WERI-Rb-1 (cell line): ENCODE data around the gene TCTN3.
A peak's percentile ranks its signal among the peaks of the same experiment; 100 is the strongest.
"Not testable (repeated sequence)": the region's sequence is repeated elsewhere in the genome, so short reads cannot be mapped to it uniquely, and the experiment has no call there.

Experiments
- DNase-seq: peaks from one replicate; pipeline ENCODE4 v3.0.0-alpha.2; 2020
- H3K27ac ChIP-seq: fragments of 250-450 bp; sonication (Bioruptor Pico); 2 replicates; pipeline ENCODE4 v1.5.1; 2020; ENCODE audit warnings: mild to moderate bottlenecking, moderate library complexity
- H3K27me3 ChIP-seq: fragments of 250-450 bp; sonication (Bioruptor Pico); 2 replicates; pipeline ENCODE4 v1.5.1; 2021; ENCODE audit warnings: mild to moderate bottlenecking, low read depth, moderate library complexity; ENCODE audit not compliant: insufficient read depth, severe bottlenecking
- H3K36me3 ChIP-seq: fragments of 250-450 bp; sonication (Bioruptor Pico); 2 replicates; pipeline ENCODE4 v1.5.1; 2020; ENCODE audit warnings: mild to moderate bottlenecking, moderate library complexity
- H3K4me3 ChIP-seq: 2 replicates; pipeline ENCODE4 v1.5.1; 2011; ENCODE audit warnings: low read depth, mild to moderate bottlenecking, control low read depth, low read length
- H3K9me3 ChIP-seq: fragments of 250-450 bp; sonication (Bioruptor Pico); 2 replicates; pipeline ENCODE4 v1.5.1; 2021; ENCODE audit warnings: mild to moderate bottlenecking, moderate library complexity; ENCODE audit not compliant: severe bottlenecking
- TF ChIP-seq, protein P1 (sequence below): IDR thresholded peaks from 2 replicates; pipeline ENCODE4 v1.5.1; 2011; ENCODE audit warnings: low read depth, mild to moderate bottlenecking, control low read depth, inconsistent platforms, low read length

The TCTN3 gene, protein sequence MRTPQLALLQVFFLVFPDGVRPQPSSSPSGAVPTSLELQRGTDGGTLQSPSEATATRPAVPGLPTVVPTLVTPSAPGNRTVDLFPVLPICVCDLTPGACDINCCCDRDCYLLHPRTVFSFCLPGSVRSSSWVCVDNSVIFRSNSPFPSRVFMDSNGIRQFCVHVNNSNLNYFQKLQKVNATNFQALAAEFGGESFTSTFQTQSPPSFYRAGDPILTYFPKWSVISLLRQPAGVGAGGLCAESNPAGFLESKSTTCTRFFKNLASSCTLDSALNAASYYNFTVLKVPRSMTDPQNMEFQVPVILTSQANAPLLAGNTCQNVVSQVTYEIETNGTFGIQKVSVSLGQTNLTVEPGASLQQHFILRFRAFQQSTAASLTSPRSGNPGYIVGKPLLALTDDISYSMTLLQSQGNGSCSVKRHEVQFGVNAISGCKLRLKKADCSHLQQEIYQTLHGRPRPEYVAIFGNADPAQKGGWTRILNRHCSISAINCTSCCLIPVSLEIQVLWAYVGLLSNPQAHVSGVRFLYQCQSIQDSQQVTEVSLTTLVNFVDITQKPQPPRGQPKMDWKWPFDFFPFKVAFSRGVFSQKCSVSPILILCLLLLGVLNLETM

DNA sequence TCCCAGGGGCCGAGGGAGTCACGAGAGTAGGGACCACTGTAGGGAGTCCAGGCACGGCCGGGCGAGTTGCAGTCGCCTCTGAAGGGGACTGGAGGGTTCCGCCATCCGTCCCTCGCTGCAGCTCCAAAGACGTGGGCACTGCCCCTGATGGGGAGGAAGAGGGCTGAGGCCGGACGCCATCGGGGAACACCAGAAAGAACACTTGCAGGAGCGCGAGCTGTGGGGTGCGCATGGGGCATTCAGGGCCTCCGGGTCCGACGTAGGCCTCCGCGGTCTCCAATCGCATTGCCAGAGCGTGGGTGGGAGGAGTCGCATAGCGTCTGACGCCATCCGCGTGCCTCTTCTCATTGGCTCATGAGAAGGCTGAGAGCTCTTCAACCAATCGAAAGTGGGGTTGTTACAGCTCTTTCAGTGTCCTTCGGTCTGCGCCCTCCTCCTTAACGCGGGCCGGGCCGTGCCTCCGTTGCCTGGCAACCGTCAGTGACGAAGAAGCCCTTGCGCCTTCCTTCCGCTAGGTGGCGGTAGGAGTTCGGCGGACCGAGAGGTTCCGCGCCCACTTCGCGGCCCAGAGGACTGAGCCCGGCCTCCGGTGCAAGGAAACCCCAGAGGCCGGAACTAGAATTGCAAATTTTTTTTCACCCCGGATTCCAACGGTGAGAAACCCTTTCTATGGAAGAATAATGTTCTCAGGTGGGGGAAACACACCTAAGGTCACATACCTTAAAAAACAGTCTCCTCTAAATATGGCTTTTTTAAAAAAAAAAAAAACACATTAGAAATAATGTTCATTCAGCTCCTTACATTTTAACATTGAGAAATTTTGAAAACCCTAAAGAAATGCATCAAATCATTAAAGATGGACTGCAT lies at the start of gene TCTN3:
Gene TCTN3 (minus strand): TSS at position 260 of the 867 bp plus-strand sequence. CDS start 28 bp downstream, at position 232.
- no peaks in the 10 kb centered on the region for H3K27me3 ChIP-seq
- peaks cover 23% of the 10 kb centered on the region for H3K36me3 ChIP-seq
- TF ChIP-seq, protein P1, sequence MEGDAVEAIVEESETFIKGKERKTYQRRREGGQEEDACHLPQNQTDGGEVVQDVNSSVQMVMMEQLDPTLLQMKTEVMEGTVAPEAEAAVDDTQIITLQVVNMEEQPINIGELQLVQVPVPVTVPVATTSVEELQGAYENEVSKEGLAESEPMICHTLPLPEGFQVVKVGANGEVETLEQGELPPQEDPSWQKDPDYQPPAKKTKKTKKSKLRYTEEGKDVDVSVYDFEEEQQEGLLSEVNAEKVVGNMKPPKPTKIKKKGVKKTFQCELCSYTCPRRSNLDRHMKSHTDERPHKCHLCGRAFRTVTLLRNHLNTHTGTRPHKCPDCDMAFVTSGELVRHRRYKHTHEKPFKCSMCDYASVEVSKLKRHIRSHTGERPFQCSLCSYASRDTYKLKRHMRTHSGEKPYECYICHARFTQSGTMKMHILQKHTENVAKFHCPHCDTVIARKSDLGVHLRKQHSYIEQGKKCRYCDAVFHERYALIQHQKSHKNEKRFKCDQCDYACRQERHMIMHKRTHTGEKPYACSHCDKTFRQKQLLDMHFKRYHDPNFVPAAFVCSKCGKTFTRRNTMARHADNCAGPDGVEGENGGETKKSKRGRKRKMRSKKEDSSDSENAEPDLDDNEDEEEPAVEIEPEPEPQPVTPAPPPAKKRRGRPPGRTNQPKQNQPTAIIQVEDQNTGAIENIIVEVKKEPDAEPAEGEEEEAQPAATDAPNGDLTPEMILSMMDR = peak; percentile 97
- no peaks in the 10 kb centered on the region for H3K9me3 ChIP-seq
- peak within 1 kb of the TSS; percentile 71 for H3K4me3 ChIP-seq
- H3K27ac ChIP-seq = peak within 1 kb of the TSS; percentile 50
- peak; percentile 97 for DNase-seq

DNA sequence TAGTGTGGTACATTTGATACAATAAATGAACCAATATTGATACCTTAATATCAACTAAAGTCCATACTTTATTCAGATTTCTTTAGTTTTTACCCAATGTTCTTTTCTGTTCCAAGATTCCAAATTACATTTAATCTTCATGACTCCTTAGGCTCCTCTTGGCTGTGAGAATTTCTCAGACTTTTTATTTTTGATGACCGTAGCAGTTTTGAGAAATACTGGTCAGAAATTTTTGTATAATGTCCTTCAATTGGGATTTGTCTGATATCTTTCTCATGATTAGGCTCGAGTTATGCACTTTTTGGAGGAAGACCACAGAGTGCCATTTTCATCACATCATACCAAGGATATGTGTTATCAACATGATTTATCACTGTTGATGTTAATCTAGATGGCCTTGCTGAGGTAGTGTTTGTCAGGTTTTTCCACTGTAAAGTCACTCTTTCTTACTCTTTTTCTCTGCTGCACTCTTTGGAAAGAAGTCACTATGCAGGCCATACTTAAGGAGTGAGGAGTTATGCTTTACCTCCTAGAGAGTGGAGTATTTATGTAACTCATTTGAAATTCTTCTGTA lies 49.3 kb upstream of the TCTN3 start:
- TF ChIP-seq, protein P1 = no peak
- Histone ChIP-seq H3K4me3 (no peak overlapping the region), H3K9me3 (no peaks in the 10 kb centered on the region), H3K27me3 (no peaks in the 10 kb centered on the region), H3K36me3 (no peaks in the 10 kb centered on the region), H3K27ac (no peak overlapping the region)
- DNase-seq = no peak

DNA sequence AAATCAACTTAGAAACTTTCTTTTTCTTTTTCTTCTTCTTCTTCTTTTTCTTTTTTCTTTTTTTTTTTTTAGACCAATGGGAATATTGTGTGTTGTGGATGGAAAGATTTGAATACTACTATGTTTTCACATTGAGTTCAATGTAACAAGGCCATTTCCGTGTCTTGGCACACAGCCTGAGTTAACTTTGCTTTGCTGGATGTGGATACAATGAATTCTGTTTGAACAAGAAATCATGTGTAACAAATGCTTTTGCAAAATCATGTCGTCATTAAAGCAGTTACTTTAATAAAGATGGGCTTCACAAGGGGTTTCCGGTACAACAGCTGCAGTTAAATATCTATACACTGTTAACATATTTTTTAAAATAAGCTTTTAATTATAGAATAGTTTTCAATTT lies 48.8 kb upstream of the TCTN3 start:
- Histone ChIP-seq H3K4me3 (no peak overlapping the region), H3K9me3 (no peaks in the 10 kb centered on the region), H3K36me3 (no peaks in the 10 kb centered on the region), H3K27me3 (no peaks in the 10 kb centered on the region), H3K27ac (no peak overlapping the region)
- DNase-seq = no peak
- TF ChIP-seq, protein P1 = no peak

DNA sequence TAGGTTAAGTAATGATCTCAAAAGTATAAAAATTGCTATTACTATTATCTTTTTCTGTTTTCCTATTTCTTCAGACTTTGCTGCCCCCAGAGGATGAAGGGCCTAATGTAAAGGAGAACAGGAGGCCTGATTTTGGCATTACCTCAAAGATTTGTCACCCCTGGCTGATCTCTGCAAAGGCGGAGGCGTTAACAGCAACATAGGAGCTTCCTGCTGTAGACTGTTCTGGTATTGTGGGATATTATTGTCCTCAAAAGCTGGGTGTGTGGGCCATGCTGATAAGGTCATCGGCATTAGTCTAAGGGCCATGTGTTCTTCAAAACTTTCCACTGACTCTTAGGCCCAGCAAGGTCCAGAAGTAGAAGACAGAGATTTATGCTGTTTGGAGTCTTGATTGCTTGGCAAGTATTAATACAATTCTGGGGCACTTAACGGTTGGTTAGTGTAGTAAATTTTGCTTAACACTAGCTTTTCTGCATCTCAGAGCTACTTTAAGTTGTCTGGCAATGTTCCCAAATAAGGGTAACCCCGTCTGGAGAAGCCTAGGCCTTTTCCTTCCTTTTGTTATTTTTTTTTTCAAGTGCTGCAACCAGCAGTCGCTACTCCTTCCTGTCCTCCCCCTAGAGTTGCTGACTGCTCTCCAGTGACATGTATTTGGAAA lies 48.2 kb upstream of the TCTN3 start:
- TF ChIP-seq, protein P1 = no peak
- no peak for DNase-seq
- no peak overlapping the region for H3K27ac ChIP-seq
- no peaks in the 10 kb centered on the region for H3K9me3 ChIP-seq
- no peaks in the 10 kb centered on the region for H3K36me3 ChIP-seq
- no peaks in the 10 kb centered on the region for H3K27me3 ChIP-seq
- H3K4me3 ChIP-seq = no peak overlapping the region

DNA sequence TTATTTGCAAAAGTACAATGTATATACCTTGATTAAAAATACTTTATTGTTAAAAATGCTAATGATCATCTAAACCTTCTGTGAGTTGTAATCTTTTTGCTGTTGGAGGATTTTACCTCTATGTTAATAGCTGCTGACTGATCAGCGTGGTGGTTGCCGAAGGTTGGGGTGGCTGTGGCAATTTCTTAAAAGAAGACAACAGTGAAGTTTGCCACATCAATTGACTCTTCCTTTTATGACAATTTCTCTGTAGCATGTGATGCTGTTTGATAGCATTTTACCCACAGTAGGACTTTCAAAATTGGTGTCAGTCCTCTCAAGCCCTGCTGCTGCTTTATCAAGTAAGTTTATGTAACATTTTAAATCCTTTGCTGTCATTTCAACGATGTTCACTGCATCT lies 45.3 kb upstream of the TCTN3 start:
- Histone ChIP-seq H3K27me3 (no peaks in the 10 kb centered on the region), H3K27ac (no peak overlapping the region), H3K9me3 (no peaks in the 10 kb centered on the region), H3K4me3 (no peak overlapping the region), H3K36me3 (no peaks in the 10 kb centered on the region)
- TF ChIP-seq, protein P1 = no peak
- DNase-seq = no peak

DNA sequence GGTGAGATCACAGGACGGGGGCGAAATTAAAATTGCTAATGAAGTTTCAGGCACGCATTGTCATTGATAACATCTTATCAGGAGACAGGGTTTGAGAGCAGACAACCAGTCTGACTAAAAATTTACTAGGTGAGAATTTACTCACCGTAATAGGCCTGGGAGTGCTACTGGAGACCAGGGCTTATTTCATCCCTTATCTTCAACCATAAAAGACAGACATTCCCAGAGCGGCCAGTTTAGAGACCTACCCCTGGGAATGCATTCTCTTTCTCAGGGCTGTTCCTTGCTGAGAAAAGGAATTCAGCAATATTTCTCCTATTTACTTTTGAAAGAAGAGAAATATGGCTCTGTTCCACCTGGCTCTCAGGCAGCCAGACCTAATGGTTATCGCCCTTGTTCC lies 39.2 kb upstream of the TCTN3 start:
- DNase-seq, H3K4me3 ChIP-seq, H3K27me3 ChIP-seq, H3K27ac ChIP-seq, H3K36me3 ChIP-seq: not testable (repeated sequence)
- H3K9me3 ChIP-seq = peaks cover 11% of the 10 kb centered on the region
